Measurements from ENCODE around the gene NACC2. TPM values are rescaled to one million over a fixed set of nuclear protein-coding genes. Genes with fewer than 3 reads are reported as not detected.
"Not testable (repeated sequence)": the region's sequence is repeated elsewhere in the genome, so short reads cannot be mapped to it uniquely, and the experiment has no call there.

NACC2 gene
- polyA plus RNA-seq, 1 donor (not counting 4 experiments of a cell fraction or from before 2014, with no cell fraction given), result 4.6 TPM

DNA sequence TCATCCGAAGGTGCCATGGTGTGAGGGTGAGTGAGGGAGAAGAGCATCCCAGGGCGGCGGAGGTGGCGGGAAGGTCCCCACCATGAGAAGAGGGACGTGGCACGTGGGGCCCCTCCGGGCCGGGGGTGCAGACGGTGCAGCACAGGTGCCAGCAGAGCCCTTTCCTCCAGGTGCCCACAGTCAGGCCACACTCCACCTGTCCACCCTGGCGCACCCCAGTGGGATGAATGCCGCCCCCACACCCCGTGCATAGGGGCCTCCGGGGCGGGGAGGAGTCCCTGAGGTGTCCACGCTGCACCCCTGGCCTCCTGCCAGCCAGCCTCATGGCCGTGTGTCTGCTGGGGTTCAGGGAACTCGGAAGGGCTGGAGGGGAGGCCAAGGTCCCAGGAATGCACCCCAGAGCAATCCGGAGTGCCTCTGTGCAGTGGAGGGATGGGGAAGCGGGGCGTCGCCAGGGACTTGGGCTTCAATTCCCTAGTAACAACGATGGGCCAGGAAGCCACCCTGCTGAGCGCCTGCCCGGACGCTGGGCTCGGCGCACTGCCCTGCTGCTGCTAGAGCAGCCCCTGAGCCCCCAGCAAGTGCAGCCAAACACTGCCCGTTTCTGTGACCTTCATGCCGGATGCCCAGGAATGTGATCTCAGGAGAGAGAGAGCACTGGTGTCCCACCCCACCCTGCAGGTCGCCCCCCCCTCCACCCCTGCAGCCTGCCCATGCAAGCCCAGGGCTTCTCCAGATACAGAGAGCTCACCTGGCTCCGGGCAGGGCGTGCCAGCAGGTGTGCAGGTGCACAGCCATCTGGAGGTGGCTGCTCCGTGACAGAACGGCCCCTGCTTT lies 8.8 kb upstream of the NACC2 start:
- H3K4me3 ChIP-seq (ENCODE audit: control insufficient read depth in 2 of 3, extremely low read depth in 1 of 3, insufficient read depth in 2 of 3, low read depth in 1 of 3, low read length in 3 of 3), result no peak overlapping the region

GRCh38 chr9:136101615-136102074 lies 6.6 kb upstream of the NACC2 start:
- FAIRE-seq; H3K79me2 ChIP-seq (ENCODE audit: control insufficient read depth, insufficient read depth, low read length); H3K9me1 ChIP-seq (ENCODE audit: control insufficient read depth, extremely low read depth, insufficient read depth, low read length); H3K27ac ChIP-seq (ENCODE audit: control insufficient read depth, insufficient read depth, low read length); H3K9ac ChIP-seq (ENCODE audit: control insufficient read depth, extremely low read depth, insufficient read depth, low read length); H3K36me3 ChIP-seq (ENCODE audit: control insufficient read depth in 2 of 2, extremely low read depth in 1 of 2, insufficient read depth in 2 of 2, low read length in 2 of 2); H3K4me3 ChIP-seq (ENCODE audit: control insufficient read depth in 2 of 3, extremely low read depth in 1 of 3, insufficient read depth in 2 of 3, low read depth in 1 of 3, low read length in 3 of 3); H3K4me1 ChIP-seq (ENCODE audit: control insufficient read depth, extremely low read depth, insufficient read depth, low read length); H4K20me1 ChIP-seq (ENCODE audit: control insufficient read depth, extremely low read depth, insufficient read depth, low read length); dilution Hi-C loops (cut with MboI; ENCODE audit: extremely low pct_ligation_motif_present, low sequenced_read_pairs); DNase-seq (ENCODE audit: low read depth, low spot score); H2AFZ ChIP-seq (ENCODE audit: control insufficient read depth, low read length); H3K9me3 ChIP-seq (ENCODE audit: control insufficient read depth, low read depth, low read length); H3K4me2 ChIP-seq (ENCODE audit: control insufficient read depth, extremely low read depth, insufficient read depth, low read depth, low read length): not testable (repeated sequence)
- peaks cover 32% of the 10 kb centered on the region for H3K27me3 ChIP-seq (ENCODE audit: control insufficient read depth, extremely low read depth, insufficient read depth, low read length)

More for the DNA sequence above, 8.8 kb upstream of the NACC2 start:
- Histone ChIP-seq H3K9me1 (ENCODE audit: control insufficient read depth, extremely low read depth, insufficient read depth, low read length) (no peaks in the 10 kb centered on the region), H4K20me1 (ENCODE audit: control insufficient read depth, extremely low read depth, insufficient read depth, low read length) (no peaks in the 10 kb centered on the region), H3K9me3 (ENCODE audit: control insufficient read depth, low read depth, low read length) (no peaks in the 10 kb centered on the region), H3K79me2 (ENCODE audit: control insufficient read depth, insufficient read depth, low read length) (no peaks in the 10 kb centered on the region), H3K4me2 (ENCODE audit: control insufficient read depth, extremely low read depth, insufficient read depth, low read depth, low read length) (no peak overlapping the region), H3K36me3 (ENCODE audit: control insufficient read depth in 2 of 2, extremely low read depth in 1 of 2, insufficient read depth in 2 of 2, low read length in 2 of 2) (no peaks in the 10 kb centered on the region), H3K27ac (ENCODE audit: control insufficient read depth, insufficient read depth, low read length) (no peak overlapping the region), H2AFZ (ENCODE audit: control insufficient read depth, low read length) (no peak overlapping the region), H3K9ac (ENCODE audit: control insufficient read depth, extremely low read depth, insufficient read depth, low read length) (no peak overlapping the region), H3K4me1 (ENCODE audit: control insufficient read depth, extremely low read depth, insufficient read depth, low read length) (peaks cover 16% of the 10 kb centered on the region), H3K27me3 (ENCODE audit: control insufficient read depth, extremely low read depth, insufficient read depth, low read length) (peaks cover 40% of the 10 kb centered on the region)
- no peak for DNase-seq (ENCODE audit: low read depth, low spot score)
- dilution Hi-C loops (cut with MboI; ENCODE audit: extremely low pct_ligation_motif_present, low sequenced_read_pairs), result no loop called here
- TF ChIP-seq, protein P1, sequence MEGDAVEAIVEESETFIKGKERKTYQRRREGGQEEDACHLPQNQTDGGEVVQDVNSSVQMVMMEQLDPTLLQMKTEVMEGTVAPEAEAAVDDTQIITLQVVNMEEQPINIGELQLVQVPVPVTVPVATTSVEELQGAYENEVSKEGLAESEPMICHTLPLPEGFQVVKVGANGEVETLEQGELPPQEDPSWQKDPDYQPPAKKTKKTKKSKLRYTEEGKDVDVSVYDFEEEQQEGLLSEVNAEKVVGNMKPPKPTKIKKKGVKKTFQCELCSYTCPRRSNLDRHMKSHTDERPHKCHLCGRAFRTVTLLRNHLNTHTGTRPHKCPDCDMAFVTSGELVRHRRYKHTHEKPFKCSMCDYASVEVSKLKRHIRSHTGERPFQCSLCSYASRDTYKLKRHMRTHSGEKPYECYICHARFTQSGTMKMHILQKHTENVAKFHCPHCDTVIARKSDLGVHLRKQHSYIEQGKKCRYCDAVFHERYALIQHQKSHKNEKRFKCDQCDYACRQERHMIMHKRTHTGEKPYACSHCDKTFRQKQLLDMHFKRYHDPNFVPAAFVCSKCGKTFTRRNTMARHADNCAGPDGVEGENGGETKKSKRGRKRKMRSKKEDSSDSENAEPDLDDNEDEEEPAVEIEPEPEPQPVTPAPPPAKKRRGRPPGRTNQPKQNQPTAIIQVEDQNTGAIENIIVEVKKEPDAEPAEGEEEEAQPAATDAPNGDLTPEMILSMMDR (optimal IDR thresholded peaks at IDR 0.05 in 1 of 3, IDR thresholded peaks at IDR 0.05 in 1 of 3, conservative IDR thresholded peaks at IDR 0.05 in 1 of 3; ENCODE audit: extremely low read depth in 1 of 3, insufficient read depth in 2 of 3, low read length in 3 of 3), result no peak
- TF ChIP-seq EZH2 (IDR thresholded peaks at IDR 0.05; ENCODE audit: low read length), result no peak
- FAIRE-seq, result no peak
